HFFc6 (cell line): ENCODE results near the gene DHDDS. TPM values are rescaled to one million over a fixed set of nuclear protein-coding genes. Genes with fewer than 3 reads are reported as not detected.

ENCODE experiments used
- DNase-seq: peaks from one replicate; pipeline ENCODE4 v3.0.0-alpha.2; 2018
- H3K27ac Mint-ChIP-seq: 2 replicates; pipeline ENCODE4 v1.8.0; 2020; ENCODE audit warnings: mild to moderate bottlenecking, mixed read lengths
- H3K27me3 Mint-ChIP-seq: 2 replicates; pipeline ENCODE4 v1.8.0; 2021; ENCODE audit warnings: mild to moderate bottlenecking, moderate library complexity, mixed read lengths; ENCODE audit not compliant: insufficient read depth
- H3K36me3 Mint-ChIP-seq: 2 replicates; pipeline ENCODE4 v1.8.0; 2021; ENCODE audit warnings: low read depth, mixed read lengths
- H3K4me1 Mint-ChIP-seq: 2 replicates; pipeline ENCODE4 v1.8.0; 2020; ENCODE audit warnings: low read depth, mixed read lengths
- H3K4me3 Mint-ChIP-seq: 2 replicates; pipeline ENCODE4 v1.8.0; 2020; ENCODE audit warnings: mild to moderate bottlenecking, moderate library complexity, mixed read lengths
- H3K9me3 Mint-ChIP-seq: 2 replicates; pipeline ENCODE4 v1.8.0; 2020; ENCODE audit warnings: mild to moderate bottlenecking, mixed read lengths
- CTCF ChIP-seq: fragments of 200-600 bp; sonication (generic); IDR thresholded peaks from 2 replicates; pipeline ENCODE4 v1.5.0; 2021; ENCODE audit warnings: antibody characterized with exemption, mild to moderate bottlenecking
- total RNA-seq, 6 experiments: library from RNA; stranded (reverse); fragmentation: NEBNext Ultra II Directional; extraction: Animal tissue kit (Norgen Biotek cat#: 25700); gene quantifications; 2 replicates in 1 of 6; 3 replicates in 5 of 6; pipeline ENCODE4 v1.2.3, GENCODE V29; 2021

DHDDS gene
- total RNA-seq, 6 experiments from 2014 or later: 68.3 to 76.1 (median 70.8) TPM

GRCh38 chr1:26470878-26471497 is 38.9 kb downstream of the DHDDS start:
- Mint-ChIP-seq H3K27ac (no peak overlapping the region), H3K36me3 (peaks cover 41% of the 10 kb centered on the region), H3K27me3 (peaks cover 4% of the 10 kb centered on the region; the same call in 1 of the 2 replicates), H3K9me3 (no peaks in the 10 kb centered on the region), H3K4me3 (peak overlapping the region; percentile 89), H3K4me1 (peaks cover 41% of the 10 kb centered on the region)
- no peak for TF ChIP-seq CTCF
- no peak for DNase-seq

DNA sequence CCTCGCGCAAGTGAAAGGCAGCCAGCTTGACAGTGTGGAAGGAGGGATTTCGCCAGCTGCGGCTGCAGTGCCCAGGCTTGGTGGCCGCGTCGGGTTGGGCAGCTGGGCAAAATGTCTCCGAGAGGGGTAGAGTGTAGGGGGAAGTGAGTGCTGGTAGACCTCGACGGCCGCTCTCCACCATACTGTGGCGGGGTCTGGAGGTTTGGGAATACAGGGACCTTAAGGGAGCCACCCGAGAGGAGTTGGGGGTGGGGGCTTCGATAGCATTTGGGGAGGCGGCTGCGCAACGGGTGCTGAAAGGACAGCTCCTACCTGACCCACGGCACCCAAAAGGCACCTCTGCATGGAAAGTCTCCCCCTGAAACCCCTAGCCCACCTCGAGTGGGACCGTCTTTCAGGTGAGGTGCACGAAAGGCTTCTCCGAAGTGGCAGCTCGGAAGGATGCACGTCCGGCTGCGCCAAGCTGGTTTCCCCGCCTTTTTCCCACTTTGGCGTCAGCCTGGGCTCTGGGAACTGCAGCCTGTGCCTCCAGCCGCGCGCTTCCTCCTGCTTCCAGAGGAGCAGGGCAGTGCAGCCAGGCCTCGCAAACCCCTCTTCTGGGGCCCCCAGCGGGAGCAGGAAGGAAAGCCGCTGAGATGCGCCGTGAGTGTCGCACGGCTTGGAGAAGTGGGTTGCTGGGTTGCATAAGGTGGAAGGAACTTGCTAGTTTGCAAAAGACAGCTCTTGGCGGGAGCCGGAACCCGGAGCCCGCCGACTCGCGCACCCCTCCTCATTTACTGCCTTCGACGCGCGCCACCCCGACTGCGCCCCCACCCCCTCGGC is 39.6 kb downstream of the DHDDS start:
- Mint-ChIP-seq H3K4me1 (peaks cover 48% of the 10 kb centered on the region), H3K27me3 (peaks cover 4% of the 10 kb centered on the region; the same call in 1 of the 2 replicates), H3K27ac (peak overlapping the region; percentile 96), H3K4me3 (peak overlapping the region; percentile 89), H3K9me3 (no peaks in the 10 kb centered on the region), H3K36me3 (peaks cover 49% of the 10 kb centered on the region)
- peak; percentile 16; the same call in 1 of the 2 replicates for TF ChIP-seq CTCF
- DNase-seq: peak; percentile 75

- Mint-ChIP-seq H3K4me1 (peaks cover 55% of the 10 kb centered on the region), H3K27ac (peak within 1 kb of the TSS; percentile 96), H3K9me3 (no peaks in the 10 kb centered on the region), H3K36me3 (peaks cover 49% of the 10 kb centered on the region), H3K27me3 (peaks cover 4% of the 10 kb centered on the region; the same call in 1 of the 2 replicates), H3K4me3 (peak within 1 kb of the TSS; percentile 94)
- peak; percentile 67 for DNase-seq
- TF ChIP-seq CTCF: no peak
Observed at GRCh38 chr1:26472320-26472900, 40.3 kb downstream of the DHDDS start, which contains the start of gene HMGN2. HMGN2 (plus strand) TSS chr1:26472440; CDS start chr1:26472613, 173 bp downstream.

- no peaks in the 10 kb centered on the region for H3K9me3 Mint-ChIP-seq
- H3K27me3 Mint-ChIP-seq: peaks cover 4% of the 10 kb centered on the region; the same call in 1 of the 2 replicates
- peaks cover 59% of the 10 kb centered on the region for H3K4me1 Mint-ChIP-seq
- H3K27ac Mint-ChIP-seq: peak overlapping the region; percentile 70
- peaks cover 51% of the 10 kb centered on the region for H3K36me3 Mint-ChIP-seq
- no peak; the same call in 1 of the 2 replicates for TF ChIP-seq CTCF
- DNase-seq: peak; percentile 87
- H3K4me3 Mint-ChIP-seq: peak overlapping the region; percentile 94
Observed at GRCh38 chr1:26472901-26473845, 41.1 kb downstream of the DHDDS start.

GRCh38 chr1:26474818-26475217 is 42.7 kb downstream of the DHDDS start:
- TF ChIP-seq CTCF: no peak
- Mint-ChIP-seq H3K36me3 (peaks cover 52% of the 10 kb centered on the region), H3K9me3 (no peaks in the 10 kb centered on the region), H3K4me1 (peaks cover 59% of the 10 kb centered on the region), H3K27me3 (peaks cover 4% of the 10 kb centered on the region; the same call in 1 of the 2 replicates), H3K27ac (no peak overlapping the region), H3K4me3 (peak overlapping the region; percentile 94)
- no peak for DNase-seq
